Breast epithelium (tissue), 4 donors: ENCODE data around the gene SYNGR3. TPM values are rescaled to one million over a fixed set of nuclear protein-coding genes. Genes with fewer than 3 reads are reported as not detected.

ENCODE experiments used
- DNase-seq, 2 donors: peaks; one replicate each; pipeline ENCODE4 v3.0.0-alpha.2; 2019; ENCODE audit warnings: low spot score in 2 of 2
- H3K27ac ChIP-seq, 2 donors: fragments of 200-600 bp; sonication (generic) in 1 of 2; one replicate each; pipeline ENCODE4 v1.5.1; 2016 to 2019; ENCODE audit warnings: mild to moderate bottlenecking in 1 of 2
- H3K27me3 ChIP-seq, 2 donors: fragments of 200-600 bp; sonication (generic) in 1 of 2; one replicate each; pipeline versions ENCODE4 v1.5.1 to v1.6.0; 2017 to 2019; ENCODE audit warnings: control low read depth in 1 of 2, mild to moderate bottlenecking in 1 of 2
- H3K36me3 ChIP-seq: fragments of 200-600 bp; one replicate; pipeline ENCODE4 v1.5.1; 2019
- H3K4me1 ChIP-seq, 2 donors: fragments of 200-600 bp; sonication (generic); one replicate each; pipeline ENCODE4 v1.5.1; 2016 to 2019; ENCODE audit warnings: control low read depth in 1 of 2
- H3K4me3 ChIP-seq, 3 donors: fragments of 200-600 bp; sonication (generic); 1 replicate in 2 of 3; 2 replicates in 1 of 3; pipeline ENCODE4 v1.5.1; 2016 to 2019; ENCODE audit warnings: mild to moderate bottlenecking in 3 of 3, moderate library complexity in 2 of 3
- H3K9me3 ChIP-seq, 2 donors: fragments of 200-600 bp; sonication (generic) in 1 of 2; one replicate each; pipeline ENCODE4 v1.5.1; 2016 to 2019; ENCODE audit warnings: control low read depth in 1 of 2
- POLR2A ChIP-seq: fragments of 450-650 bp; IDR thresholded peaks from one replicate; pipeline ENCODE4 v1.6.1; 2016; ENCODE audit warnings: antibody characterized with exemption, mild to moderate bottlenecking, moderate library complexity
- POLR2AphosphoS5 ChIP-seq, 3 donors: sonication (generic); formaldehyde crosslinking; IDR thresholded peaks; one replicate each; pipeline ENCODE4 v1.6.1; 2017; ENCODE audit warnings: antibody characterized with exemption in 3 of 3
- intact Hi-C: fragments of 100-400 bp; cut with DNase I; formaldehyde crosslinking; loops from one replicate; pipeline ENCODE4 v1.15.1; 2023; ENCODE audit warnings: low total_unique reads
- total RNA-seq, 3 donors: library from RNA; depleted of rRNA; stranded (reverse); fragments of >200 nt; gene quantifications; one replicate each; pipeline ENCODE4 v1.1.0, GENCODE V29; 2016
- TF ChIP-seq, protein P1 (sequence below), 3 donors: fragments of 450-650 bp; IDR thresholded peaks; one replicate each; pipeline ENCODE4 v1.5.1; 2016 to 2017; ENCODE audit warnings: antibody characterized with exemption in 3 of 3, mild to moderate bottlenecking in 3 of 3, moderate library complexity in 3 of 3

The SYNGR3 gene
- total RNA-seq, 3 donors from 2014 or later = 0.44 to 2.0 (median 0.64) TPM

DNA sequence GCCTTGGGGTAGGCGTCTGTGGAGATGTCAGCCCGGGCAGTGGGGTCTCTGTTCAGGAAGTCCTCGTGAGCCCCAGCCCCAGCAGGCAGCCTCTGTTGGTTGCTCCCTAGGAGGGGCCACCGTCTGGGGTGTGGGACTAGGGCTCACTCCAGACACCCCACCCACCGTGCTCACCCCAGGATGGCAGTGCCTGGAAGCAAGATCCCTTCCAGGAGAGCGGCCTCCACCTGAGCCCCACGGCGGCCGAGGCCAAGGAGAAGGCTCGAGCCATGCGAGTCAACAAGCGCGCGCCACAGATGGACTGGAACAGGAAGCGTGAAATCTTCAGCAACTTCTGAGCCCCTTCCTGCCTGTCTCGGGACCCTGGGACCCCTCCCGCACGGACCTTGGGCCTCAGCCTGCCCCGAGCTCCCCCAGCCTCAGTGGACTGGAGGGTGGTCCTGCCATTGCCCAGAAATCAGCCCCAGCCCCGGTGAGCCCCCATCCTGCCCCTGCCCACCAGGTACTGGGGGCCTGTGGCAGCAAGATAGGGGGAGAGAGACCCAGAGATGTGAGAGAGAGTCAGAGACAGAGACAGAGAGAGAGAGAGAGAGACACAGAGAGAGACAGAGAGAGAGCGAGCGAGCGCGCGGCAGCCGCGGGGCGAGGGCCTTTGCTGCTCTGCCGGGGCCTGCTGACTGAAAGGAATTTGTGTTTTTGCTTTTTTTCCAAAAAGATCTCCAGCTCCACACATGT lies 48.0 kb downstream of the SYNGR3 start:
- no peak for DNase-seq
- Histone ChIP-seq H3K4me3 (peak overlapping the region in 1 of 3 donors; percentile 43), H3K36me3 (no peaks in the 10 kb centered on the region), H3K27ac (peak overlapping the region; percentile 92 to 93), H3K4me1 (peaks cover 33 to 41% of the 10 kb centered on the region in 2 donors), H3K9me3 (no peaks in the 10 kb centered on the region), H3K27me3 (no peaks in the 10 kb centered on the region)
- intact Hi-C loops = no loop called here
- TF ChIP-seq, protein P1, sequence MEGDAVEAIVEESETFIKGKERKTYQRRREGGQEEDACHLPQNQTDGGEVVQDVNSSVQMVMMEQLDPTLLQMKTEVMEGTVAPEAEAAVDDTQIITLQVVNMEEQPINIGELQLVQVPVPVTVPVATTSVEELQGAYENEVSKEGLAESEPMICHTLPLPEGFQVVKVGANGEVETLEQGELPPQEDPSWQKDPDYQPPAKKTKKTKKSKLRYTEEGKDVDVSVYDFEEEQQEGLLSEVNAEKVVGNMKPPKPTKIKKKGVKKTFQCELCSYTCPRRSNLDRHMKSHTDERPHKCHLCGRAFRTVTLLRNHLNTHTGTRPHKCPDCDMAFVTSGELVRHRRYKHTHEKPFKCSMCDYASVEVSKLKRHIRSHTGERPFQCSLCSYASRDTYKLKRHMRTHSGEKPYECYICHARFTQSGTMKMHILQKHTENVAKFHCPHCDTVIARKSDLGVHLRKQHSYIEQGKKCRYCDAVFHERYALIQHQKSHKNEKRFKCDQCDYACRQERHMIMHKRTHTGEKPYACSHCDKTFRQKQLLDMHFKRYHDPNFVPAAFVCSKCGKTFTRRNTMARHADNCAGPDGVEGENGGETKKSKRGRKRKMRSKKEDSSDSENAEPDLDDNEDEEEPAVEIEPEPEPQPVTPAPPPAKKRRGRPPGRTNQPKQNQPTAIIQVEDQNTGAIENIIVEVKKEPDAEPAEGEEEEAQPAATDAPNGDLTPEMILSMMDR (IDR thresholded peaks at IDR 0.05) = no peak
- TF ChIP-seq POLR2A (no peak), POLR2AphosphoS5 (IDR thresholded peaks at IDR 0.05) (no peak)

DNA sequence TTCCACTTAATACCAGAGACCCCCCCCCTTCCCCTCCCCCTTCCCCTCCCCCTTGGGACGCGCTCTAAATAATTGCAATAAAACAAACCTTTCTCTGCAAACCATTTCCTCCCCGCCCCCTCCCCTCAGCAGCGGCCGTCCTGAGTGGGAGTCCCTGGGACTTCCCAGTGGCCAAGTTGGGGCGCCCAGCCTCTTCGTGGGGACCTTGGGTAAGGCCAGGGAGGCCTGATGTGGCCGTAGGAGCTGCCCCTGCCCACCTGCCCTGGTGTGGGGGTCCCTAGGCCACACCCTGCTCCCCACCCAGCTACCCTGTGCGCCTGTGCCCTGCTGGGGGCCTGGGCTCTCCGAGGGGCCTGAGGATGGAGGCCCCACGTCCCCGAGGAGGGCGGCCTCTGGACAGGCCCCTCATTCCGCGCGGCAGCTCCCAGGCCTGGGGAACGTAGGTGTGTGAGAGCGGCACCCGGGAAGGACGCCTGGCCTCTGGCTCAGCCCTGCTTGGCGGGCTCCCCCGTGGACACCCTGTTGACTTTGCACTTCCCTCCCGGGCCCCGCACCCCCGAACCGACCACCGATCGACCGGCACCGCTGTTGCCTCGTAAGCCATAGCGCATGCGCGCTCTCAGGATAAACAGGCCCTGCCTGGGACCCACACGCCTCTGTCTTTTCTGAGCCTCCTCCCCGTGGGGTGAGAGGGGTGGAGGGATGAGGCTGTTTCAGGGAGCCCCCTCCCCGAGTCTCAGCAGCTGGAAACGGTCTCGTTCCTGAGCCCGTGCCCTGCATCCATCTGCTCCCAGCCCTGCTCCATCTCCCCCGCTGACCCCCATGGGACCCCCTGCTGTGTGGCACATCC lies 48.8 kb downstream of the SYNGR3 start:
- intact Hi-C loops = no loop called here
- no peak for DNase-seq
- no peaks in the 10 kb centered on the region for H3K27me3 ChIP-seq
- peak overlapping the region; percentile 92 to 93 for H3K27ac ChIP-seq
- no peak for TF ChIP-seq POLR2A
- TF ChIP-seq, protein P1 (IDR thresholded peaks at IDR 0.05) = no peak
- TF ChIP-seq POLR2AphosphoS5 (IDR thresholded peaks at IDR 0.05) = no peak
- peaks cover 25 to 36% of the 10 kb centered on the region in 2 donors for H3K4me1 ChIP-seq
- peak overlapping the region in 1 of 3 donors; percentile 52 for H3K4me3 ChIP-seq
- H3K36me3 ChIP-seq = no peaks in the 10 kb centered on the region
- no peaks in the 10 kb centered on the region for H3K9me3 ChIP-seq

DNA sequence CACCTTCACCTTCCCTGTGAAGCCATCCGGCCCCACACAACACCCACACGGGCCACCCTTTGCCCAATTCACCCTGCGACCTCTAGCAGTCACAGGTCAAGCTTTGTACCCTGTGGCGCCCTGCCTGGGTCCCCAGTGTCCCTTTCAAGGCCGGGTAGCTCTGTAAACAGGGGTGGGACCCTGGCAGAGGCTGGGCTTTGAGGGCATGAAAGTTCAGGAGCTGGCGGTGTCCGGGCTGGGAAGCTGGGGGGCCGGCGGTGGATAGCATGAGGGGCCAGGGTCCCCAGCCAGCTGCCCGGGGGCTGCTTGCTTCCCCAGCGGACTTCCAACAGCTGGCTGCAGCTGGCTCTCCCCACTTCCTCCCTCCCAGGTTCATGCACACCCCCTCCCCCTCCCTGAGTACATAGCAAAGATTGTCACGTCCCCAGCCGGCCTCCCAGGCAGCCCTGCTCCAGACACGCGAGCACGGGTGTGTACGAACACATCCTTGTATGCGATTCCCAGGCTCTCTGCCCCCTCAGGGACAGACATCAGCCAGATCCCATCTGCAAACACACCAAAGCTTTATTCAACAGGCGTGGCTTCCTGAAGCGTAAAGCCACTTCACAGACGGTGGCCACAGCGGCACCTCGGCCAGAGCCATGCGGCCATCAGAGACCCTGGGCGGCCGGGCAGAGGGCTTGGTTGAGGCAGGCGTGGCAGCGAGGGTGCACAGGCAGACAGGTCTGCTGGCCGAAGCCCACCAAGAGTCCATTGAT lies 49.7 kb downstream of the SYNGR3 start:
- no peaks in the 10 kb centered on the region for H3K36me3 ChIP-seq
- no peak for TF ChIP-seq POLR2A
- TF ChIP-seq POLR2AphosphoS5 (IDR thresholded peaks at IDR 0.05) = peak in 2 of 3 donors; percentile 8 to 52
- no peaks in the 10 kb centered on the region for H3K9me3 ChIP-seq
- intact Hi-C loops = no loop called here
- peak overlapping the region in 1 of 3 donors; percentile 52 for H3K4me3 ChIP-seq
- H3K27me3 ChIP-seq = no peaks in the 10 kb centered on the region
- H3K4me1 ChIP-seq = peaks cover 20 to 32% of the 10 kb centered on the region in 2 donors
- DNase-seq = peak; percentile 64 to 84
- peak overlapping the region; percentile 92 to 93 for H3K27ac ChIP-seq

DNA sequence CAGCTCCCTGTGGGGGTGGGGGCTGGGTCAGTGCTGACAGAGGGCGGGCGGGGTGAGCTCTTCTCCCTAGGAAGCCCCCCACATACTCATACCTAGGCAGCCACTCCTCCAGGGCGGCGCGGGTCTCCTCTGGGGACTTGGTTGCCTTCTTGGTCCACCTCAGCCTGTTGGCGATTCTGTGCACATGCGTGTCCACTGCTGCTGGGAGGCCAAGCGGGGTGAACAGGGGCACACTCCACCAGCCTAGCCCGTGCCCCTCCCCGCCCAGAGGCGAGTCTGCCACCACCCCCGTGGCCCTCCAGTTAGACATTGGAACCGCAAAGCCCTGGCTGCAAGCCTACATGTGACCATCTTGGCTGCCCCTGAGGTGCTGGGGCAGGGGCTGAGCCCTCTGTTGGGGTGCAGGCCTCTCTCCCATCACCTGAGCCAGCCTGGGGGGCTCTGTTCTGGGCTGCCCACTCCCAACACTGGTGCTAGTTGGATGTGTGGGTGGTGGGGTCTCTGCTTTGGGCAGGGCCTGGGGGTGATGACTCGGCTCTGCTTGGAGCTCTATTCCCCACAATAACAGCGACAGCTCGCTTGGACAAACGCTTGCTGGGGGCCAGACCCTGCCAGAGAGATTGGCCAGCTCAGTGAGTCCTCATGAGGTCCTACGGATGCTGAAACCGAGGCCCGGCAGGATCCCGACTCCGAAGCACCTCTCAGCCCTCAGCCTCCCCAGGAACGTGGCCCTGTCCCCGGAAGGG lies 50.4 kb downstream of the SYNGR3 start:
- peak overlapping the region; percentile 92 to 93 for H3K27ac ChIP-seq
- H3K4me3 ChIP-seq = peak overlapping the region in 1 of 3 donors; percentile 52
- intact Hi-C loops = no loop called here
- no peaks in the 10 kb centered on the region for H3K27me3 ChIP-seq
- H3K4me1 ChIP-seq = peaks cover 13 to 26% of the 10 kb centered on the region in 2 donors
- TF ChIP-seq POLR2A = no peak
- TF ChIP-seq, protein P1 (IDR thresholded peaks at IDR 0.05) = no peak
- no peak for TF ChIP-seq POLR2AphosphoS5 (IDR thresholded peaks at IDR 0.05)
- no peaks in the 10 kb centered on the region for H3K36me3 ChIP-seq
- no peaks in the 10 kb centered on the region for H3K9me3 ChIP-seq
- DNase-seq = no peak
